LNCAP (cell line): Measurements from ENCODE around the gene TMPRSS9.

Experiments used
- CTCF ChIP-seq: fragments of 450-650 bp; IDR thresholded peaks from 2 replicates; pipeline ENCODE4 v1.5.1; 2017; ENCODE audit warnings: mild to moderate bottlenecking

Gene TMPRSS9

GRCh38 chr19:2334986-2335846 lies 24.8 kb upstream of the TMPRSS9 start:
- no peak for TF ChIP-seq CTCF

GRCh38 chr19:2335848-2336247 lies 24.2 kb upstream of the TMPRSS9 start:
- TF ChIP-seq CTCF = no peak

- TF ChIP-seq CTCF = no peak
Measured at GRCh38 chr19:2336528-2337328, 23.3 kb upstream of the TMPRSS9 start.

GRCh38 chr19:2337329-2337707 lies 22.7 kb upstream of the TMPRSS9 start:
- TF ChIP-seq CTCF = no peak

GRCh38 chr19:2338055-2338615 lies 21.9 kb upstream of the TMPRSS9 start:
- TF ChIP-seq CTCF = no peak

GRCh38 chr19:2338751-2339643 lies 21.1 kb upstream of the TMPRSS9 start:
- TF ChIP-seq CTCF = no peak
